Measurements from ENCODE around the gene ADRA2B. TPM values are rescaled to one million over a fixed set of nuclear protein-coding genes. Genes with fewer than 3 reads are reported as not detected.

Gene ADRA2B
- total RNA-seq, 4 donors from 2014 or later = 0.27 to 0.32 TPM; not detected in 2

DNA sequence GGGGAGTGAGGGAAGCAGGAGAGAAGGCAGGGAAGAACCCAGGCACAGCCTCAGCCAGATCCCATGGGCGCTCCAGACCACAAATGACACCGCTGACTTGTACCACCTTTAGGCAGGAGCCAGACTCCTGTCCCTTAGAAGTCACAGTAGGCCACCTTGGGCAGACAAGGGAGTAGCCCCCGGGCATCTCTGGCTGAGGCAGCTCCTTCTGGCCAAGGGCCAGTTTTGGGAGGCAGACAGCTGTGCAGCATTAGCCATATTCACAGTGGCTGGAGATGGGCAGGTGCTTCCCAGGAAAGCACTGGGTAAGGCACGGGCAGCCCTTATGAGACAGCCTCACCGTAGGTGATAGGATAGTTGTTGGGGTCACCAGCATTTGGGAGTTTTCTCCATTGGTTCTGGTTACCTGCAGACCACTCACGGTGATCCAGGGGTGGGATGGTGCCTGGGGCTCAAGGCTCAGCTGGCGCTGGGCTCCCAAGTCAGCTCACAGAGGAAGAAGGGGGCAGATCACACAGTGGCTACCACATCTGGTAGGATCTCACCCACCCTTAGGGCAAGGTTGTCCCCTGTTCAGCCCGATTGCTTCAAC lies 19.9 kb upstream of the ADRA2B start:
- no peaks in the 10 kb centered on the region for H3K36me3 ChIP-seq
- in situ Hi-C loops (cut with MboI; ENCODE audit: low pct_ligation_motif_present in 1 of 4, low pct_unique_long_range_greater_than_20kb in 1 of 4, low sequenced_read_pairs in 3 of 4) = no loop called here
- TF ChIP-seq POLR2AphosphoS5 (IDR thresholded peaks at IDR 0.05) = no peak
- TF ChIP-seq POLR2A (IDR thresholded peaks at IDR 0.05) = no peak
- no peak for TF ChIP-seq EP300 (IDR thresholded peaks at IDR 0.05; ENCODE audit: low read depth)
- TF ChIP-seq, protein P1, sequence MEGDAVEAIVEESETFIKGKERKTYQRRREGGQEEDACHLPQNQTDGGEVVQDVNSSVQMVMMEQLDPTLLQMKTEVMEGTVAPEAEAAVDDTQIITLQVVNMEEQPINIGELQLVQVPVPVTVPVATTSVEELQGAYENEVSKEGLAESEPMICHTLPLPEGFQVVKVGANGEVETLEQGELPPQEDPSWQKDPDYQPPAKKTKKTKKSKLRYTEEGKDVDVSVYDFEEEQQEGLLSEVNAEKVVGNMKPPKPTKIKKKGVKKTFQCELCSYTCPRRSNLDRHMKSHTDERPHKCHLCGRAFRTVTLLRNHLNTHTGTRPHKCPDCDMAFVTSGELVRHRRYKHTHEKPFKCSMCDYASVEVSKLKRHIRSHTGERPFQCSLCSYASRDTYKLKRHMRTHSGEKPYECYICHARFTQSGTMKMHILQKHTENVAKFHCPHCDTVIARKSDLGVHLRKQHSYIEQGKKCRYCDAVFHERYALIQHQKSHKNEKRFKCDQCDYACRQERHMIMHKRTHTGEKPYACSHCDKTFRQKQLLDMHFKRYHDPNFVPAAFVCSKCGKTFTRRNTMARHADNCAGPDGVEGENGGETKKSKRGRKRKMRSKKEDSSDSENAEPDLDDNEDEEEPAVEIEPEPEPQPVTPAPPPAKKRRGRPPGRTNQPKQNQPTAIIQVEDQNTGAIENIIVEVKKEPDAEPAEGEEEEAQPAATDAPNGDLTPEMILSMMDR (IDR thresholded peaks at IDR 0.05) = no peak

DNA sequence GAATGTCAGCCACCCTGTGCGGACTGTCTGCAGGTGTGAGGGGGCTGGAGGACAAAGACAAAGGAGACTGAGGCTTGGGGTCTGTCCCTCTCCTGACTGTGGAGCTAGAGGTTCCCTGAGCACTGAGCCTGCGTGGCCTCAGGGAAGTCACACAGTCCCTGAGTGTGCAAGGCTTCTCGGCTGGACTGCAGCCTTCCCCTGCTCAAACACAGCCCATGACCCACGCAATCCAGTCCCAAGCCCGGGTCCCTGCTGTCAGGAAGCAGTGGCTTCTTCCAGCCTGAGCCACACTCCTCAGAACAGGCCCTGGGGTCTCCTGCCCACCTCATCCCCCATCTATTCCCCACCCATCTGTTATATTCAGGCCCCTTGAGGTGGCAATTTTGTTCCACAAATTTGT lies 19.2 kb upstream of the ADRA2B start:
- Histone ChIP-seq H3K36me3 (no peaks in the 10 kb centered on the region), H3K27ac (no peak overlapping the region), H3K4me1 (peaks cover 0 to 9% (median 2%) of the 10 kb centered on the region in 4 donors), H3K27me3 (peaks cover 3% of the 10 kb centered on the region), H3K4me3 (no peak overlapping the region), H3K9me3 (no peaks in the 10 kb centered on the region)
- TF ChIP-seq, protein P1 (IDR thresholded peaks at IDR 0.05) = no peak
- TF ChIP-seq POLR2A (IDR thresholded peaks at IDR 0.05) (no peak), POLR2AphosphoS5 (IDR thresholded peaks at IDR 0.05) (no peak)
- WGBS, 2 donors (ENCODE audit: low coverage in 1 of 2) = 86% methylated on average over 5 of the region's 5 CpGs; no CpG with 5 or more reads in 1 of the 2 donors
- no peak for DNase-seq
- in situ Hi-C loops (cut with MboI; ENCODE audit: low pct_ligation_motif_present in 1 of 4, low pct_unique_long_range_greater_than_20kb in 1 of 4, low sequenced_read_pairs in 3 of 4) = no loop called here
- intact Hi-C loops (cut with DNase I; ENCODE audit: low total_unique reads) = no loop called here

More for the DNA sequence above, 19.9 kb upstream of the ADRA2B start:
- intact Hi-C loops (cut with DNase I; ENCODE audit: low total_unique reads) = no loop called here
- Histone ChIP-seq H3K9me3 (no peaks in the 10 kb centered on the region), H3K27me3 (peaks cover 3% of the 10 kb centered on the region), H3K4me3 (no peak overlapping the region), H3K27ac (no peak overlapping the region), H3K4me1 (peaks cover 0 to 9% (median 2%) of the 10 kb centered on the region in 4 donors)
- DNase-seq = no peak
- 83% methylated on average over 8 of the region's 8 CpGs; no CpG with 5 or more reads in 1 of the 2 donors for WGBS, 2 donors (ENCODE audit: low coverage in 1 of 2)

DNA sequence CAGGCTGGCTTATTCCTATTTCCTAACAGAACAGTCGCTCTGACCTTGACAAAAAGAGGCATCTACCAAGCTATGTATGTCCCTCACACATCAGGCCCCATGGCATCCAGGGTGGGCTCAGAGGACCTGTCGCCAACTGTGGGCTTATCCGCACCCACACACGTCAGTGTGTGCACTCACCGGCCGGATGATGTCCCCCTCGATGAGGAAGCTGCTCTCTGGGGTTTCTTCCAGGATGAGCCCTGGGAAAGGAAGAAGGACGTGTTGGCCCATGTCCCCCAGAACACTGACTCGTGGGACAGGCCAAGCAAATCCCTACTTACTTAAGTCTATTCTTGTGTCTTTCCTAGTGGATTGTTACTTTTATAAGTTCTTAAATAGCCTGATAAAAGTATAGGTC lies 18.8 kb upstream of the ADRA2B start:
- peaks cover 3% of the 10 kb centered on the region for H3K27me3 ChIP-seq
- in situ Hi-C loops (cut with MboI; ENCODE audit: low pct_ligation_motif_present in 1 of 4, low pct_unique_long_range_greater_than_20kb in 1 of 4, low sequenced_read_pairs in 3 of 4) (no loop called here), intact Hi-C loops (cut with DNase I; ENCODE audit: low total_unique reads) (no loop called here)
- H3K9me3 ChIP-seq = no peaks in the 10 kb centered on the region
- H3K27ac ChIP-seq = no peak overlapping the region
- H3K4me1 ChIP-seq = peaks cover 0 to 9% (median 2%) of the 10 kb centered on the region in 4 donors
- WGBS, 2 donors (ENCODE audit: low coverage in 1 of 2) = 86 to 87% methylated on average over 7 to 9 of the region's 9 CpGs
- no peak overlapping the region for H3K4me3 ChIP-seq
- H3K36me3 ChIP-seq = no peaks in the 10 kb centered on the region
- TF ChIP-seq POLR2A (IDR thresholded peaks at IDR 0.05) = no peak
- TF ChIP-seq POLR2AphosphoS5 (IDR thresholded peaks at IDR 0.05) = no peak
- TF ChIP-seq, protein P1 (IDR thresholded peaks at IDR 0.05) = no peak
- TF ChIP-seq EP300 (IDR thresholded peaks at IDR 0.05; ENCODE audit: low read depth) = no peak
- DNase-seq = no peak

DNA sequence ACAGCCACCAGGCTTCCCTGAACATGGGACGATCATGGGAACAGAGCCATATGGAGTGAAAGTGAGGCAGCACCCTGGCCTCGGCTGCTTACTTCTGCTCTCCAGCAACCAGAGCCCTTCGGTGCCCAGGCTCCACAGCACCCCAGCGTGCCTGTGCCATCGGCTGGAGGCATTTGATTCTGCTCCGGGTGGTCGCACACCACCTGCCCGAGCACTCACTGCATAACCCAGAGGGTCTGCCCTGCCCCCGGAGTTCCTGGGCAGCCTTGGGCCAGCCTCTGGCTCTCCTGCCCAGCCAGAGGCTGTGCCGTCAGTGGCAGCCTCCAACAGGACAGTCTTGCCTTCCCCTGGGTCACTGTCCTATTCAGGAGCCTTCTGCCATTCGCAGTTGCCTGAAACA lies 18.1 kb upstream of the ADRA2B start:
- 81% methylated on average over 7 of the region's 11 CpGs; no CpG with 5 or more reads in 1 of the 2 donors for WGBS, 2 donors (ENCODE audit: low coverage in 1 of 2)
- no peak for TF ChIP-seq EP300 (IDR thresholded peaks at IDR 0.05; ENCODE audit: low read depth)
- TF ChIP-seq, protein P1 (IDR thresholded peaks at IDR 0.05) = no peak
- TF ChIP-seq POLR2A (IDR thresholded peaks at IDR 0.05) = no peak
- TF ChIP-seq POLR2AphosphoS5 (IDR thresholded peaks at IDR 0.05) = no peak
- peaks cover 0 to 9% (median 2%) of the 10 kb centered on the region in 4 donors for H3K4me1 ChIP-seq
- H3K27me3 ChIP-seq = peaks cover 3% of the 10 kb centered on the region
- H3K4me3 ChIP-seq = no peak overlapping the region
- in situ Hi-C loops (cut with MboI; ENCODE audit: low pct_ligation_motif_present in 1 of 4, low pct_unique_long_range_greater_than_20kb in 1 of 4, low sequenced_read_pairs in 3 of 4) = no loop called here
- no peaks in the 10 kb centered on the region for H3K9me3 ChIP-seq
- no peaks in the 10 kb centered on the region for H3K36me3 ChIP-seq
- intact Hi-C loops (cut with DNase I; ENCODE audit: low total_unique reads) = no loop called here
- H3K27ac ChIP-seq = no peak overlapping the region
- DNase-seq = no peak
